Neural cell (in vitro differentiated cells): ENCODE results near the gene PAX1. TPM values are rescaled to one million over a fixed set of nuclear protein-coding genes. Genes with fewer than 3 reads are reported as not detected.

Experiments
- H2AFZ ChIP-seq: fragments of 200-600, 300-800 bp; sonication (generic), shearing (Covaris generic); 2 replicates; pipeline ENCODE4 v1.6.0; 2014; ENCODE audit warnings: low read depth, mild to moderate bottlenecking, antibody characterized with exemption, low read length, moderate library complexity
- H3F3A ChIP-seq: fragments of 200-600 bp; shearing (Covaris generic); 2 replicates; pipeline ENCODE4 v1.6.1; 2016; ENCODE audit warnings: mild to moderate bottlenecking, moderate library complexity, mixed read lengths, antibody characterized with exemption, low read length; ENCODE audit not compliant: insufficient read depth, poor library complexity, severe bottlenecking
- H3K27ac ChIP-seq: fragments of 200-600, 300-800 bp; sonication (generic), shearing (Covaris generic); 2 replicates; pipeline ENCODE4 v1.5.1; 2014; ENCODE audit warnings: mild to moderate bottlenecking, low read length, moderate library complexity
- H3K27me3 ChIP-seq: fragments of 300-800, 200-600 bp; sonication (generic), shearing (Covaris generic); 2 replicates; pipeline ENCODE4 v1.6.0; 2014; ENCODE audit warnings: mild to moderate bottlenecking, low read depth, low read length, moderate library complexity; ENCODE audit not compliant: insufficient read depth
- H3K36me3 ChIP-seq: fragments of 300-800, 200-600 bp; sonication (generic), shearing (Covaris generic); 2 replicates; pipeline ENCODE4 v1.5.1; 2014; ENCODE audit warnings: mild to moderate bottlenecking, antibody characterized with exemption, low read length, moderate library complexity; ENCODE audit not compliant: insufficient read depth
- H3K4me2 ChIP-seq: fragments of 300-800, 200-600 bp; sonication (generic), shearing (Covaris generic); 2 replicates; pipeline ENCODE4 v1.6.0; 2014; ENCODE audit warnings: mild to moderate bottlenecking, low read length
- H3K4me3 ChIP-seq: fragments of 300-800, 200-600 bp; sonication (generic), shearing (Covaris generic); 2 replicates; pipeline ENCODE4 v1.5.1; 2014; ENCODE audit warnings: mild to moderate bottlenecking, low read length, moderate library complexity
- H3K79me2 ChIP-seq: fragments of 200-600 bp; shearing (Covaris generic); replicated peaks from 2 replicates; pipeline ENCODE4 v1.6.0; 2014; ENCODE audit warnings: mild to moderate bottlenecking, low read length, moderate library complexity; ENCODE audit not compliant: insufficient read depth
- H3K9ac ChIP-seq: fragments of 300-800, 200-600 bp; sonication (generic), shearing (Covaris generic); 2 replicates; pipeline ENCODE4 v1.6.1; 2016; ENCODE audit warnings: mild to moderate bottlenecking, low read length, mixed read lengths
- H3K9me2 ChIP-seq: fragments of 200-600 bp; shearing (Covaris generic); 2 replicates; pipeline ENCODE4 v1.6.1; 2016; ENCODE audit warnings: mild to moderate bottlenecking, low read length, mixed read lengths; ENCODE audit not compliant: insufficient read depth
- H3K9me3 ChIP-seq: fragments of 200-600, 300-800 bp; sonication (generic), shearing (Covaris generic); 2 replicates; pipeline ENCODE4 v1.6.1; 2016; ENCODE audit warnings: mild to moderate bottlenecking, mixed run types, low read length, moderate library complexity, mixed read lengths
- H4K20me1 ChIP-seq: fragments of 200-600 bp; shearing (Covaris generic); 2 replicates; pipeline ENCODE4 v1.6.1; 2016; ENCODE audit warnings: mild to moderate bottlenecking, mixed run types; ENCODE audit not compliant: insufficient read depth
- EP300 ChIP-seq: fragments of 450-650 bp; conservative IDR thresholded peaks from 2 replicates; pipeline ENCODE4 v1.6.1; 2014; ENCODE audit warnings: antibody characterized with exemption, mild to moderate bottlenecking, moderate library complexity; ENCODE audit not compliant: poor library complexity, severe bottlenecking
- EZH2 ChIP-seq: fragments of 200-600, 300-800 bp; shearing (Covaris generic), sonication (generic); IDR thresholded peaks from 2 replicates; pipeline ENCODE4 v1.6.1; 2014; ENCODE audit warnings: antibody characterized with exemption, low read length, borderline replicate concordance, mild to moderate bottlenecking; ENCODE audit not compliant: insufficient read depth, poor library complexity, severe bottlenecking
- POLR2AphosphoS5 ChIP-seq: IDR thresholded peaks from 2 replicates; pipeline ENCODE4 v1.6.1; 2012
- RAD21 ChIP-seq: fragments of 450-650 bp; conservative IDR thresholded peaks from 2 replicates; pipeline ENCODE4 v1.6.1; 2014; ENCODE audit warnings: antibody characterized with exemption, mild to moderate bottlenecking, moderate library complexity
- SMC3 ChIP-seq: fragments of 450-650 bp; conservative IDR thresholded peaks from 2 replicates; pipeline ENCODE4 v1.6.1; 2014; ENCODE audit warnings: antibody characterized with exemption, mild to moderate bottlenecking, moderate library complexity; ENCODE audit not compliant: poor library complexity
- TAF1 ChIP-seq: IDR thresholded peaks from 2 replicates; pipeline ENCODE4 v1.6.1; 2012; ENCODE audit warnings: low read depth
- polyA plus RNA-seq: library from polyadenylated mRNA; depleted of rRNA; stranded (reverse); fragments of >200 nt; gene quantifications from 2 replicates; pipeline ENCODE4 v1.2.3, GENCODE V29; 2014
- TF ChIP-seq, protein P1 (sequence below): IDR thresholded peaks from 2 replicates; pipeline ENCODE4 v1.6.1; 2012; ENCODE audit warnings: borderline replicate concordance
- TF ChIP-seq, protein P2 (sequence below): fragments of 450-650 bp; IDR thresholded peaks from 2 replicates; pipeline ENCODE4 v1.5.1; 2014; ENCODE audit warnings: antibody characterized with exemption, mild to moderate bottlenecking, moderate library complexity; ENCODE audit not compliant: poor library complexity, severe bottlenecking

Gene PAX1
- polyA plus RNA-seq, 1 donor from 2014 or later: not detected

DNA sequence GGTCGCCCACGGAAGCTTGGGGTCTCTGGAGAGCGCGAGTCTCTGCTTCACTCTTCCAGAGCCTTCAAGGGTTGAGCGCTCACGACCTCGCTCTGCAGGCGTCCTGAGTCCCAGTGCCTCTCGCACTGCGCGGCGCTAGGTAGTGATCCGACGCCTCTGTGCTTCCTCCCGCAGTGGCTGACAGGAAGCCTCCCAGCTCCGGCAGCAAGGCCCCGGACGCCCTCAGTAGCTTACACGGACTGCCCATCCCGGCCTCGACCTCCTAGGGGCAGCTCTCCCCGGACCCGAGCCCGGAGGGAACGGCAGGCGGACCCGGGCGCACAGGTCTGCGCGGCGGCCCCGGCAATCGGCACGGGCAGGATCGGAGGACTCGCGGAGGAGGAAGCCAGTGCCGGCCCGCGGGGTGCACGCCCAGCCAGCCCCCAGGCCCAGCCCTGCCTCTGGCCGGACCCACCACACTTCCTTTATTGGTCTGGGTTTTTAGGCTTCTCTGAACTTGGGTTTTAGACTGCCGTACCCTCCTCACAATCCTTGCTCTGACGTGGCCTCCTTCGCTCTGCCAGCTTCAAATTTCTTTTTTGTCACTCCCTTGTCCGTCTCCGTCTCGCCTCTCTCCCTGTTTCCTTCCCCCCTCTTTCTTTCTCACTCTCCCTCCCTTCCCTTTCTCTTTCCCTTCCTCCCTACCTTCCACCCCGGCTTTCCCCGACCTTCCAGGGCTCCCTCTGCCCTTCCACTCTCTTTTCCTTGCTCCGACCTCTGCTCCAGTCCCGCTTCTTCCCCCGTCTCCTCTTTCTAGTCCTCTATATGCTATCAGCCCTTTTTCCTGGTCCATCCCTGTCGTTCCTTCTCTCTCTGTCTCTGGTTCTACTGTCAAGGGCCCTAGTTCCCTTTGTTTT, 9.1 kb downstream of the PAX1 start:
- Histone ChIP-seq H3K4me2 (no peak overlapping the region), H3K27ac (no peak overlapping the region), H3K79me2 (no peaks in the 10 kb centered on the region), H3F3A (no peaks in the 10 kb centered on the region), H3K27me3 (peaks cover 98% of the 10 kb centered on the region), H3K9me2 (no peaks in the 10 kb centered on the region), H3K9me3 (no peaks in the 10 kb centered on the region), H3K36me3 (no peaks in the 10 kb centered on the region), H4K20me1 (no peaks in the 10 kb centered on the region), H2AFZ (no peak overlapping the region), H3K4me3 (no peak overlapping the region), H3K9ac (no peak overlapping the region)
- no peak for TF ChIP-seq RAD21
- TF ChIP-seq EZH2: peak; percentile 85

DNA sequence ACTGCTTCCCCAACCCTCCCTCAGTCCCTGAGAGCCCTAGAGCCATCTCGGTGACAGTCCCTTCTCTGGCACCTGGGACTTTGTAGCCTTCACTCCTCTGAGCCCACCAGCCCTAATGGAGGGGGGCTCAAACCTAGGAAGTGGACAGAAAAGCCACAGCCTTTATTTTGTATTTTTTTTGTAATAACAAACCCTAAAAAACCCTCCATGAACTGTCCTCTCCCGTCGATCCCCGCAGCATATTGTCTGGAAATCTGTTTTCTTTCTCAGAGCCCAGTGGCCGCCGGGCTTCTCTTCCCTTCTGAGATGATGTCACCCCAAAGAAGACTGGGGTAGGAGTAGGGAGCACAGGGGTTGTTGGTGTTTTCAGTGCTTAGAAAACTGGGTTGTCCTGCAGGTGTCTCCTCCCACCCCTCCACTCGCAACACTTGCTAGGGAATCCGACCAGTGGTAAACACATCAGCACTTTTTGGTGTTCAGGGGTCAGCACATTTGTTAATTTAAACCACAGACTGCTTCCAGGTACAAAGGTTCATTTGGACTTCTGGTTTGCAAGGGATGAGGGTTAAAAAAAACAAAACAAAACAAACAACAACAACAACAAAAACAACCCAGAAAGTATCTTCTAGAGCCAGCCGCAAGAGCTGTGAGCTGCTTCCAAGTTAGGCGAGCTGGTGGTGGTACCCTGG, 9.9 kb downstream of the PAX1 start:
- Histone ChIP-seq H3K4me2 (no peak overlapping the region), H3K9ac (no peak overlapping the region), H2AFZ (no peak overlapping the region), H3K79me2 (no peaks in the 10 kb centered on the region), H4K20me1 (no peaks in the 10 kb centered on the region), H3F3A (no peaks in the 10 kb centered on the region), H3K27ac (no peak overlapping the region), H3K9me3 (no peaks in the 10 kb centered on the region), H3K4me3 (no peak overlapping the region), H3K27me3 (peaks cover 91% of the 10 kb centered on the region), H3K36me3 (no peaks in the 10 kb centered on the region), H3K9me2 (no peaks in the 10 kb centered on the region)
- no peak for TF ChIP-seq EP300
- TF ChIP-seq, protein P1, sequence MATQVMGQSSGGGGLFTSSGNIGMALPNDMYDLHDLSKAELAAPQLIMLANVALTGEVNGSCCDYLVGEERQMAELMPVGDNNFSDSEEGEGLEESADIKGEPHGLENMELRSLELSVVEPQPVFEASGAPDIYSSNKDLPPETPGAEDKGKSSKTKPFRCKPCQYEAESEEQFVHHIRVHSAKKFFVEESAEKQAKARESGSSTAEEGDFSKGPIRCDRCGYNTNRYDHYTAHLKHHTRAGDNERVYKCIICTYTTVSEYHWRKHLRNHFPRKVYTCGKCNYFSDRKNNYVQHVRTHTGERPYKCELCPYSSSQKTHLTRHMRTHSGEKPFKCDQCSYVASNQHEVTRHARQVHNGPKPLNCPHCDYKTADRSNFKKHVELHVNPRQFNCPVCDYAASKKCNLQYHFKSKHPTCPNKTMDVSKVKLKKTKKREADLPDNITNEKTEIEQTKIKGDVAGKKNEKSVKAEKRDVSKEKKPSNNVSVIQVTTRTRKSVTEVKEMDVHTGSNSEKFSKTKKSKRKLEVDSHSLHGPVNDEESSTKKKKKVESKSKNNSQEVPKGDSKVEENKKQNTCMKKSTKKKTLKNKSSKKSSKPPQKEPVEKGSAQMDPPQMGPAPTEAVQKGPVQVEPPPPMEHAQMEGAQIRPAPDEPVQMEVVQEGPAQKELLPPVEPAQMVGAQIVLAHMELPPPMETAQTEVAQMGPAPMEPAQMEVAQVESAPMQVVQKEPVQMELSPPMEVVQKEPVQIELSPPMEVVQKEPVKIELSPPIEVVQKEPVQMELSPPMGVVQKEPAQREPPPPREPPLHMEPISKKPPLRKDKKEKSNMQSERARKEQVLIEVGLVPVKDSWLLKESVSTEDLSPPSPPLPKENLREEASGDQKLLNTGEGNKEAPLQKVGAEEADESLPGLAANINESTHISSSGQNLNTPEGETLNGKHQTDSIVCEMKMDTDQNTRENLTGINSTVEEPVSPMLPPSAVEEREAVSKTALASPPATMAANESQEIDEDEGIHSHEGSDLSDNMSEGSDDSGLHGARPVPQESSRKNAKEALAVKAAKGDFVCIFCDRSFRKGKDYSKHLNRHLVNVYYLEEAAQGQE: no peak
- TF ChIP-seq SMC3: no peak
- TF ChIP-seq TAF1: no peak
- no peak for TF ChIP-seq POLR2AphosphoS5

DNA sequence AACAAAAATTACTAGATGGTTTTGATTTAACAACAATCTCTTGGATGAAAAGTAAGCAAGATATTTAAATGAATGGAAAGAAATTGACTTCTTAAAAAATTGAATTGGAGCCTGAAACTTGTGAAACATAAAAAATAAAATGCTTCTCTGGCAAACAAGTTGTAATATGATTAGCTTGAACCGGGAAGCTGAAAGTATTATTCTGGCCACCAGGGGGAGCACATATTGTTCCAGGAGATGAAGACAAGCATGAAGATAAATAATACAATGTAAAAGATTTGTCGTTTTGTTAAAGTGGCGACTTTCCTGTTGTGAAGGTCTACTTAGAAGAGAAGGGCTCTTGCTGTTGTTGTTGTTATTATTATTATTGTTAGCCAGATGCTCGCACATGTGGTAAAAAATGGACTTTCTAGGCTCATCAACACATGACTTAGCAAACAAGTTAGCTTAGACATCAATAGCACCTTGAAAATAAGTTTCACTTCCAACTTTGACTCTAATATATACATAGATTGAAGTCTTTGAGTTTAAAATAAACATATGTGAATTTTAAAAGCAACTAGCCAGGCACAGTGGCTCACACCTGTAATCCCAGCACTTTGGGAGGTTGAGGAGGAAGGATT, 14.2 kb downstream of the PAX1 start:
- H3K79me2 ChIP-seq: no peaks in the 10 kb centered on the region
- H4K20me1 ChIP-seq: no peaks in the 10 kb centered on the region
- H3K9ac ChIP-seq: no peak overlapping the region
- no peaks in the 10 kb centered on the region for H3F3A ChIP-seq
- peaks cover 52% of the 10 kb centered on the region for H3K27me3 ChIP-seq
- H2AFZ ChIP-seq: no peak overlapping the region
- no peak overlapping the region for H3K4me2 ChIP-seq
- H3K4me3 ChIP-seq: no peak overlapping the region
- no peak overlapping the region for H3K27ac ChIP-seq
- H3K36me3 ChIP-seq: no peaks in the 10 kb centered on the region
- H3K9me2 ChIP-seq: no peaks in the 10 kb centered on the region
- no peaks in the 10 kb centered on the region for H3K9me3 ChIP-seq
- TF ChIP-seq RAD21: peak; percentile 75
- TF ChIP-seq, protein P2, sequence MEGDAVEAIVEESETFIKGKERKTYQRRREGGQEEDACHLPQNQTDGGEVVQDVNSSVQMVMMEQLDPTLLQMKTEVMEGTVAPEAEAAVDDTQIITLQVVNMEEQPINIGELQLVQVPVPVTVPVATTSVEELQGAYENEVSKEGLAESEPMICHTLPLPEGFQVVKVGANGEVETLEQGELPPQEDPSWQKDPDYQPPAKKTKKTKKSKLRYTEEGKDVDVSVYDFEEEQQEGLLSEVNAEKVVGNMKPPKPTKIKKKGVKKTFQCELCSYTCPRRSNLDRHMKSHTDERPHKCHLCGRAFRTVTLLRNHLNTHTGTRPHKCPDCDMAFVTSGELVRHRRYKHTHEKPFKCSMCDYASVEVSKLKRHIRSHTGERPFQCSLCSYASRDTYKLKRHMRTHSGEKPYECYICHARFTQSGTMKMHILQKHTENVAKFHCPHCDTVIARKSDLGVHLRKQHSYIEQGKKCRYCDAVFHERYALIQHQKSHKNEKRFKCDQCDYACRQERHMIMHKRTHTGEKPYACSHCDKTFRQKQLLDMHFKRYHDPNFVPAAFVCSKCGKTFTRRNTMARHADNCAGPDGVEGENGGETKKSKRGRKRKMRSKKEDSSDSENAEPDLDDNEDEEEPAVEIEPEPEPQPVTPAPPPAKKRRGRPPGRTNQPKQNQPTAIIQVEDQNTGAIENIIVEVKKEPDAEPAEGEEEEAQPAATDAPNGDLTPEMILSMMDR: peak; percentile 78
- TF ChIP-seq TAF1: no peak
- no peak for TF ChIP-seq EZH2
- TF ChIP-seq SMC3: peak; percentile 87
